K562 (cell line): Measurements from ENCODE around the gene ATAD2B. TPM values are rescaled to one million over a fixed set of nuclear protein-coding genes. Genes with fewer than 3 reads are reported as not detected.

Experiments
- ATAC-seq: fragments of 200-7000 bp; cut with Tn5 transposase; 3 replicates; pipeline ENCODE4 v1.9.1; 2020; ENCODE audit warnings: moderate library complexity
- BruUV-seq: library from RNA; stranded (reverse); fragments of 400-500 nt; replicated peaks from 2 replicates; lab custom pipeline; 2021; lab: Mats Ljungman, UMichigan
- CTCF ChIA-PET: fragments of 300-600 bp; formaldehyde crosslinking; extraction: SDS; loops from one replicate; lab custom pipeline; 2021; ENCODE audit warnings: low intra/inter-chr PET ratio; lab: Yijun Ruan, JAX
- POLR2A ChIA-PET: fragments of 300-600, 350-650 bp; sonication (Branson Sonifier 250); formaldehyde crosslinking; extraction: SDS; loops from one replicate; lab custom pipeline; 2021; ENCODE audit warnings: antibody characterized with exemption, inconsistent platforms; lab: Yijun Ruan, JAX
- DNase-seq, 4 experiments: peaks; one replicate each; pipeline versions ENCODE4 v3.0.0 to v3.0.0-alpha.2; 2011 to 2018; ENCODE audit warnings: low spot score in 3 of 4, mixed read lengths in 3 of 4; ENCODE audit errors: extremely low read depth in 1 of 4
- FAIRE-seq: peaks from 2 replicates; lab custom pipeline; 2011; peaks lifted over from hg19 to GRCh38; lab: Jason Lieb, UNC
- H2AFZ ChIP-seq: 2 replicates; pipeline ENCODE4 v1.6.0; 2011; ENCODE audit warnings: low read depth, low read length, control low read depth, inconsistent platforms
- H3K27ac ChIP-seq: fragments of 200-600 bp; 3 replicates; pipeline ENCODE4 v1.8.0; 2011; ENCODE audit warnings: low read depth, mild to moderate bottlenecking, control low read depth, inconsistent platforms, low read length, moderate library complexity, mixed read lengths; ENCODE audit errors: extremely low read depth
- H3K27me3 ChIP-seq, 2 experiments: fragments of 300-600 bp in 1 of 2; 2 replicates in 1 of 2; 3 replicates in 1 of 2; pipeline versions ENCODE4 v1.6.0 to v1.8.0; 2011; ENCODE audit warnings: inconsistent platforms in 2 of 2, low read length in 2 of 2, mild to moderate bottlenecking in 1 of 2, mixed read lengths in 1 of 2, moderate library complexity in 1 of 2; ENCODE audit not compliant: control insufficient read depth in 2 of 2, insufficient read depth in 2 of 2
- H3K36me3 ChIP-seq: fragments of 300-600 bp; 3 replicates; pipeline ENCODE4 v1.8.0; 2011; ENCODE audit warnings: mild to moderate bottlenecking, low read length, inconsistent platforms; ENCODE audit not compliant: control insufficient read depth, insufficient read depth
- H3K4me1 ChIP-seq, 2 experiments: fragments of 200-600 bp in 1 of 2; replicated peaks in 1 of 2; 2 replicates in 1 of 2; 3 replicates in 1 of 2; pipeline versions ENCODE4 v1.5.1 to v1.8.0; 2011; ENCODE audit warnings: inconsistent platforms in 2 of 2, low read length in 2 of 2, mild to moderate bottlenecking in 1 of 2, mixed read lengths in 1 of 2, moderate library complexity in 1 of 2; ENCODE audit not compliant: control insufficient read depth in 2 of 2, insufficient read depth in 2 of 2
- H3K4me2 ChIP-seq: 2 replicates; pipeline ENCODE4 v1.6.1; 2011; ENCODE audit warnings: low read length, control low read depth, inconsistent platforms, mixed read lengths; ENCODE audit not compliant: insufficient read depth
- H3K4me3 ChIP-seq: fragments of 200-600 bp; sonication (generic), shearing (Covaris generic); 2 replicates; pipeline ENCODE4 v1.5.1; 2016; ENCODE audit warnings: control low read depth, inconsistent platforms
- H3K79me2 ChIP-seq: fragments of 200-600 bp; 3 replicates; pipeline ENCODE4 v1.8.0; 2011; ENCODE audit warnings: low read length, inconsistent platforms; ENCODE audit not compliant: control insufficient read depth, insufficient read depth
- H3K9ac ChIP-seq, 2 experiments: 2 replicates each; pipeline versions ENCODE4 v1.6.0 to v1.6.1; 2011; ENCODE audit warnings: low read depth in 2 of 2, low read length in 2 of 2, control low read depth in 1 of 2, inconsistent platforms in 1 of 2, mild to moderate bottlenecking in 1 of 2, mixed read lengths in 1 of 2; ENCODE audit not compliant: insufficient read depth in 1 of 2
- H3K9me1 ChIP-seq: one replicate; pipeline ENCODE4 v1.6.0; 2011; ENCODE audit warnings: inconsistent platforms, mild to moderate bottlenecking, low read length, moderate library complexity; ENCODE audit not compliant: control insufficient read depth, insufficient read depth
- H3K9me3 ChIP-seq: replicated peaks from 2 replicates; pipeline ENCODE4 v1.5.1; 2011; ENCODE audit warnings: low read depth, low read length, inconsistent platforms; ENCODE audit not compliant: control insufficient read depth, insufficient read depth
- H4K20me1 ChIP-seq: replicated peaks from 2 replicates; pipeline ENCODE4 v1.6.1; 2011; ENCODE audit warnings: low read length, inconsistent platforms, mixed read lengths; ENCODE audit not compliant: control insufficient read depth, insufficient read depth
- COPS2 ChIP-seq: fragments of 450-650 bp; conservative IDR thresholded peaks from 2 replicates; pipeline ENCODE4 v1.6.1; 2016; ENCODE audit warnings: mild to moderate bottlenecking, moderate library complexity
- EP300 ChIP-seq: IDR thresholded peaks from 2 replicates; pipeline ENCODE4 v1.6.1; 2012; ENCODE audit warnings: low read length, improper control_type of control experiment
- FOS ChIP-seq: IDR thresholded peaks from 3 replicates; pipeline ENCODE4 v1.6.1; 2011; ENCODE audit not compliant: insufficient read length; ENCODE audit errors: extremely low read depth
- FOXJ3 ChIP-seq: sonication (generic); formaldehyde crosslinking; IDR thresholded peaks from 2 replicates; pipeline ENCODE4 v1.4.0; 2020; ENCODE audit warnings: mild to moderate bottlenecking, missing genetic modification reagents
- GTF2E2 ChIP-seq: fragments of 200-800 bp; sonication (Bioruptor generic); IDR thresholded peaks from 2 replicates; pipeline ENCODE4 v1.6.1; 2016; ENCODE audit warnings: missing genetic modification characterization, missing compliant biosample characterization
- HDAC6 ChIP-seq: IDR thresholded peaks from 2 replicates; pipeline ENCODE4 v1.6.1; 2012; ENCODE audit warnings: low read depth, mild to moderate bottlenecking, control low read depth, inconsistent platforms, low read length, moderate library complexity
- HNRNPUL1 ChIP-seq: fragments of 200-400 bp; formaldehyde crosslinking; IDR thresholded peaks from 2 replicates; pipeline ENCODE4 v1.6.1; 2017; ENCODE audit warnings: low read length
- NCOA6 ChIP-seq: fragments of 450-650 bp; IDR thresholded peaks from 2 replicates; pipeline ENCODE4 v1.6.1; 2017; ENCODE audit warnings: mild to moderate bottlenecking
- NUFIP1 ChIP-seq: fragments of 450-650 bp; IDR thresholded peaks from 2 replicates; pipeline ENCODE4 v1.6.1; 2018; ENCODE audit not compliant: partially characterized antibody
- TOE1 ChIP-seq, 2 experiments: fragments of 450-650 bp in 1 of 2; sonication (generic) in 1 of 2; formaldehyde crosslinking in 1 of 2; IDR thresholded peaks; 2 replicates each; pipeline versions ENCODE4 v1.7.1 to v1.8.0; 2016 to 2022; ENCODE audit warnings: borderline replicate concordance in 2 of 2, mild to moderate bottlenecking in 2 of 2, antibody characterized with exemption in 1 of 2, inconsistent platforms in 1 of 2, low read depth in 1 of 2, missing genetic modification reagents in 1 of 2, moderate library complexity in 1 of 2
- ZFP36 ChIP-seq: fragments of 150-350 bp; IDR thresholded peaks from 2 replicates; pipeline ENCODE4 v1.6.1; 2018; ENCODE audit warnings: low read length, low read depth; ENCODE audit not compliant: partially characterized antibody
- ZFPM2 ChIP-seq: fragments of 250-450 bp; sonication (Bioruptor Pico); IDR thresholded peaks from 2 replicates; pipeline ENCODE4 v1.5.1; 2022; ENCODE audit warnings: mild to moderate bottlenecking
- ZNF551 ChIP-seq: fragments of 250-450 bp; sonication (Bioruptor Pico); IDR thresholded peaks from 2 replicates; pipeline ENCODE4 v1.5.0; 2021; ENCODE audit warnings: mild to moderate bottlenecking, moderate library complexity
- WGBS: fragments of 100-300 bp; shearing (Covaris generic); methylation state at CpG from one replicate; pipeline ENCODE4 v1.1.6; 2016; ENCODE audit warnings: low coverage, mixed read lengths; ENCODE audit not compliant: insufficient coverage; ENCODE audit errors: missing lambda C conversion rate; 5-methylcytosine and 5-hydroxymethylcytosine counted together
- in situ Hi-C: fragments of 300-500 bp; cut with MboI; formaldehyde crosslinking; loops from 4 replicates; pipeline ENCODE4 v1.15.0; 2018; ENCODE audit warnings: inconsistent platforms, mixed read lengths
- intact Hi-C: fragments of 100-400 bp; cut with micrococcal nuclease; formaldehyde crosslinking; loops from 2 replicates; pipeline ENCODE4 v1.14.2; 2022
- polyA plus RNA-seq, 8 experiments: library from polyadenylated mRNA; depleted of rRNA in 4 of 8; stranded (reverse) in 5 of 8; unstranded in 3 of 8; fragments of >200 nt; fragmentation: Nextera tagmentation in 2 of 8; fragmentation: Illumina TruSeq in 1 of 8; extraction: Ambion mirVana in 2 of 8; extraction: Trizol in 1 of 8; gene quantifications; 2 replicates each; pipeline versions ENCODE4 v1.2.1 to v1.2.3, GENCODE V29; 2011 to 2014; ENCODE audit warnings: inconsistent platforms in 1 of 8, missing spikeins in 1 of 8
- total RNA-seq, 7 experiments: library from RNA; depleted of rRNA in 6 of 7; stranded (reverse); fragments of >200 nt in 6 of 7; fragmentation: Illumina TruSeq in 2 of 7; extraction: Trizol in 2 of 7; gene quantifications; 2 replicates each; pipeline versions ENCODE4 v1.2.1 to v1.2.3, GENCODE V29; 2011 to 2021; ENCODE audit warnings: low replicate concordance in 1 of 7
- TF ChIP-seq, protein P1 (sequence below): sonication (generic); formaldehyde crosslinking; IDR thresholded peaks from 2 replicates; pipeline ENCODE4 v1.8.1; 2023; ENCODE audit warnings: mild to moderate bottlenecking, missing genetic modification reagents
- TF ChIP-seq, protein P2 (sequence below), 2 experiments: fragments of 450-650 bp; conservative IDR thresholded peaks; 2 replicates each; pipeline ENCODE4 v1.6.1; 2017; ENCODE audit warnings: mild to moderate bottlenecking in 2 of 2, moderate library complexity in 2 of 2
- TF ChIP-seq, protein P3 (sequence below), 2 experiments: IDR thresholded peaks in 1 of 2; conservative IDR thresholded peaks in 1 of 2; 2 replicates each; pipeline ENCODE4 v1.6.1; 2016; ENCODE audit warnings: low read depth in 2 of 2, mild to moderate bottlenecking in 1 of 2, missing compliant biosample characterization in 1 of 2, missing genetic modification characterization in 1 of 2, moderate library complexity in 1 of 2

The ATAD2B gene
- total and polyA plus RNA-seq, 9 of the 15 experiments (the other 6 are each of a cell fraction or from before 2014, with no cell fraction given), result 3.2 to 21.6 (median 11.4) TPM

DNA sequence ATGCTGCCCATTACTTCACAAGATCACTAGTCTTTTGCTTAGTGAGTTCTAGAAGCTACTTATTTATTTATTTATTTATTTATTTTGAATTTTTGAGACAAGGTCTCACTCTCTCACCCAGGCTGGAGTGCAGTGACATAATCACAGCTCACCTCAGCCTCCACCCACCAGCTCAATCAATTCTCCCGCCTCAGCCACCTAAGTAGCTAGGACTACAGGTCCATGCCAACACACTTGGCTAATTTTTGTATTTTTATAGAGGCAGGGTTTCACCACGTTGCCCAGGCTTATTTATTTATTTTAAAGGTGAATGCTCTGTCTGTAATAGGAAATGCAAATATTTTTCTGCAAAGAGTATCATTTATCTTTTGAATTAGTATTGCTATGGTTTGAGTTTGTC lies 67.7 kb downstream of the ATAD2B start:
- no peaks in the 10 kb centered on the region for H3K79me2 ChIP-seq
- H3K9me3 ChIP-seq, result no peaks in the 10 kb centered on the region
- intact Hi-C loops, result no loop called here
- H2AFZ ChIP-seq, result no peak overlapping the region
- ChIA-PET POLR2A (no interaction called here), CTCF (no interaction called here)
- BruUV-seq, result no TSS peak
- in situ Hi-C loops, result no loop called here
- H3K36me3 ChIP-seq, result peaks cover 30% of the 10 kb centered on the region; the same call in 1 of the 3 replicates
- no peak for DNase-seq
- no peak for FAIRE-seq
- no peaks in the 10 kb centered on the region; a peak in 1 of 5 replicates for H3K4me1 ChIP-seq
- no peak overlapping the region for H3K27ac ChIP-seq
- H3K4me2 ChIP-seq, result no peak overlapping the region
- no peaks in the 10 kb centered on the region for H4K20me1 ChIP-seq
- 93% methylated on average over 2 of the region's 2 CpGs for WGBS
- TF ChIP-seq HDAC6, result no peak
- TF ChIP-seq ZNF551 (CRISPR knock-in tag), result no peak
- TF ChIP-seq FOS, result no peak
- no peak for TF ChIP-seq FOXJ3 (CRISPR knock-in tag)
- TF ChIP-seq HNRNPUL1, result no peak
- no peak for TF ChIP-seq COPS2
- no peak for TF ChIP-seq ZFPM2
- TF ChIP-seq TOE1 (IDR thresholded peaks at IDR 0.05; ENCODE audit: borderline replicate concordance), result no peak
- TF ChIP-seq TOE1 (CRISPR knock-in tag; IDR thresholded peaks at IDR 0.05; ENCODE audit: borderline replicate concordance, low read depth), result no peak
- TF ChIP-seq, protein P1, sequence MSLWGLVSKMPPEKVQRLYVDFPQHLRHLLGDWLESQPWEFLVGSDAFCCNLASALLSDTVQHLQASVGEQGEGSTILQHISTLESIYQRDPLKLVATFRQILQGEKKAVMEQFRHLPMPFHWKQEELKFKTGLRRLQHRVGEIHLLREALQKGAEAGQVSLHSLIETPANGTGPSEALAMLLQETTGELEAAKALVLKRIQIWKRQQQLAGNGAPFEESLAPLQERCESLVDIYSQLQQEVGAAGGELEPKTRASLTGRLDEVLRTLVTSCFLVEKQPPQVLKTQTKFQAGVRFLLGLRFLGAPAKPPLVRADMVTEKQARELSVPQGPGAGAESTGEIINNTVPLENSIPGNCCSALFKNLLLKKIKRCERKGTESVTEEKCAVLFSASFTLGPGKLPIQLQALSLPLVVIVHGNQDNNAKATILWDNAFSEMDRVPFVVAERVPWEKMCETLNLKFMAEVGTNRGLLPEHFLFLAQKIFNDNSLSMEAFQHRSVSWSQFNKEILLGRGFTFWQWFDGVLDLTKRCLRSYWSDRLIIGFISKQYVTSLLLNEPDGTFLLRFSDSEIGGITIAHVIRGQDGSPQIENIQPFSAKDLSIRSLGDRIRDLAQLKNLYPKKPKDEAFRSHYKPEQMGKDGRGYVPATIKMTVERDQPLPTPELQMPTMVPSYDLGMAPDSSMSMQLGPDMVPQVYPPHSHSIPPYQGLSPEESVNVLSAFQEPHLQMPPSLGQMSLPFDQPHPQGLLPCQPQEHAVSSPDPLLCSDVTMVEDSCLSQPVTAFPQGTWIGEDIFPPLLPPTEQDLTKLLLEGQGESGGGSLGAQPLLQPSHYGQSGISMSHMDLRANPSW, result no peak
- TF ChIP-seq, protein P2, sequence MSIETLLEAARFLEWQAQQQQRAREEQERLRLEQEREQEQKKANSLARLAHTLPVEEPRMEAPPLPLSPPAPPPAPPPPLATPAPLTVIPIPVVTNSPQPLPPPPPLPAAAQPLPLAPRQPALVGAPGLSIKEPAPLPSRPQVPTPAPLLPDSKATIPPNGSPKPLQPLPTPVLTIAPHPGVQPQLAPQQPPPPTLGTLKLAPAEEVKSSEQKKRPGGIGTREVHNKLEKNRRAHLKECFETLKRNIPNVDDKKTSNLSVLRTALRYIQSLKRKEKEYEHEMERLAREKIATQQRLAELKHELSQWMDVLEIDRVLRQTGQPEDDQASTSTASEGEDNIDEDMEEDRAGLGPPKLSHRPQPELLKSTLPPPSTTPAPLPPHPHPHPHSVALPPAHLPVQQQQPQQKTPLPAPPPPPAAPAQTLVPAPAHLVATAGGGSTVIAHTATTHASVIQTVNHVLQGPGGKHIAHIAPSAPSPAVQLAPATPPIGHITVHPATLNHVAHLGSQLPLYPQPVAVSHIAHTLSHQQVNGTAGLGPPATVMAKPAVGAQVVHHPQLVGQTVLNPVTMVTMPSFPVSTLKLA (conservative IDR thresholded peaks at IDR 0.05), result no peak
- TF ChIP-seq, protein P3, sequence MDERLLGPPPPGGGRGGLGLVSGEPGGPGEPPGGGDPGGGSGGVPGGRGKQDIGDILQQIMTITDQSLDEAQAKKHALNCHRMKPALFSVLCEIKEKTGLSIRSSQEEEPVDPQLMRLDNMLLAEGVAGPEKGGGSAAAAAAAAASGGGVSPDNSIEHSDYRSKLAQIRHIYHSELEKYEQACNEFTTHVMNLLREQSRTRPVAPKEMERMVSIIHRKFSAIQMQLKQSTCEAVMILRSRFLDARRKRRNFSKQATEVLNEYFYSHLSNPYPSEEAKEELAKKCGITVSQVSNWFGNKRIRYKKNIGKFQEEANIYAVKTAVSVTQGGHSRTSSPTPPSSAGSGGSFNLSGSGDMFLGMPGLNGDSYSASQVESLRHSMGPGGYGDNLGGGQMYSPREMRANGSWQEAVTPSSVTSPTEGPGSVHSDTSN (CRISPR knock-in tag; IDR thresholded peaks at IDR 0.05; ENCODE audit: low read depth), result no peak
- TF ChIP-seq, protein P3 (tag; conservative IDR thresholded peaks at IDR 0.05; ENCODE audit: low read depth), result no peak
- no peak for TF ChIP-seq NUFIP1
- TF ChIP-seq ZFP36, result no peak
- no peak for TF ChIP-seq NCOA6
- TF ChIP-seq GTF2E2 (tag), result no peak
- no peak for TF ChIP-seq EP300
- H3K27me3 ChIP-seq, result no peaks in the 10 kb centered on the region
- H3K4me3 ChIP-seq, result no peak overlapping the region
- no peaks in the 10 kb centered on the region for H3K9me1 ChIP-seq
- no peak overlapping the region for H3K9ac ChIP-seq
- no peak for ATAC-seq
